Measurements from ENCODE around the gene C6orf52. TPM values are rescaled to one million over a fixed set of nuclear protein-coding genes. Genes with fewer than 3 reads are reported as not detected.

The C6orf52 gene
- polyA plus RNA-seq, 1 of the 3 experiments (the other 2 are of a cell fraction), result 1.4 TPM

DNA sequence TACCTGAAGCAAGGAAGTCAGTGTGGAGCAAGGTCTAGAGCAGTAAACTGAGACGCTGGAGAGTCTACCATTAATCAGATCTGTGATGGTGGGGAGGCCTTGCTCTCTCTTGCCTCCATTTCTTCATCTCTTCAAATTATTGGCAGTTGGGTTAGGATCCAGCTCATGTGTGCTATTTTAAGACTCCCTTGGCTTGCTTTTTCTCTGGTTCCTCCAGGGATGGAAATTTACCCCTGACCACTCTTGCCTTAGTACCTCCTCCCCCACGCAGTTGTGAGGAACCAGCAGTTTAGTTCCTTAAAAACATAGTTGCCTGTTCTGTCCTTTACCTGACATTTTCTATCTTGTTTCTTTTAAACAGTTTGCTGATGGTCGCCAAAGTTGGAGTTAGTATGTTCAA, 35.8 kb upstream of the C6orf52 start:
- ChIA-PET POLR2A (no interaction called here), CTCF (interaction anchor here (1.3 kb wide), 1 partner anchor 220 kb away, joined by 3 read pairs; no protein-coding TSS in a partner anchor)
- TF ChIP-seq GATA2 (CRISPR knock-in tag; IDR thresholded peaks at IDR 0.05) (no peak), RXRA (IDR thresholded peaks at IDR 0.05; ENCODE audit: borderline replicate concordance, low read depth) (no peak), TCF12 (IDR thresholded peaks at IDR 0.05) (no peak), TAF1 (IDR thresholded peaks at IDR 0.05; ENCODE audit: borderline replicate concordance, low read depth, low read length) (no peak), RCOR1 (IDR thresholded peaks at IDR 0.05; ENCODE audit: low read length) (no peak), FOSL2 (IDR thresholded peaks at IDR 0.05; ENCODE audit: borderline replicate concordance, low read depth) (no peak), FOXJ3 (CRISPR knock-in tag; IDR thresholded peaks at IDR 0.05) (no peak), ELF1 (IDR thresholded peaks at IDR 0.05) (no peak), TEAD4 (IDR thresholded peaks at IDR 0.05; ENCODE audit: borderline replicate concordance, insufficient read depth) (no peak), MXI1 (IDR thresholded peaks at IDR 0.05; ENCODE audit: low read depth, low read length) (no peak), POLR2AphosphoS5 (IDR thresholded peaks at IDR 0.05; ENCODE audit: low read depth, low read length) (no peak), FOXM1 (IDR thresholded peaks at IDR 0.05; ENCODE audit: low read depth) (no peak), EP300 (IDR thresholded peaks at IDR 0.05; ENCODE audit: borderline replicate concordance in 1 of 2, low read depth in 1 of 2, low read length in 1 of 2) (no peak), NRF1 (IDR thresholded peaks at IDR 0.05; ENCODE audit: low read depth, low read length) (no peak), RAD21 (IDR thresholded peaks at IDR 0.05; ENCODE audit: low read length) (no peak)
- TF ChIP-seq, protein P1, sequence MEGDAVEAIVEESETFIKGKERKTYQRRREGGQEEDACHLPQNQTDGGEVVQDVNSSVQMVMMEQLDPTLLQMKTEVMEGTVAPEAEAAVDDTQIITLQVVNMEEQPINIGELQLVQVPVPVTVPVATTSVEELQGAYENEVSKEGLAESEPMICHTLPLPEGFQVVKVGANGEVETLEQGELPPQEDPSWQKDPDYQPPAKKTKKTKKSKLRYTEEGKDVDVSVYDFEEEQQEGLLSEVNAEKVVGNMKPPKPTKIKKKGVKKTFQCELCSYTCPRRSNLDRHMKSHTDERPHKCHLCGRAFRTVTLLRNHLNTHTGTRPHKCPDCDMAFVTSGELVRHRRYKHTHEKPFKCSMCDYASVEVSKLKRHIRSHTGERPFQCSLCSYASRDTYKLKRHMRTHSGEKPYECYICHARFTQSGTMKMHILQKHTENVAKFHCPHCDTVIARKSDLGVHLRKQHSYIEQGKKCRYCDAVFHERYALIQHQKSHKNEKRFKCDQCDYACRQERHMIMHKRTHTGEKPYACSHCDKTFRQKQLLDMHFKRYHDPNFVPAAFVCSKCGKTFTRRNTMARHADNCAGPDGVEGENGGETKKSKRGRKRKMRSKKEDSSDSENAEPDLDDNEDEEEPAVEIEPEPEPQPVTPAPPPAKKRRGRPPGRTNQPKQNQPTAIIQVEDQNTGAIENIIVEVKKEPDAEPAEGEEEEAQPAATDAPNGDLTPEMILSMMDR (IDR thresholded peaks at IDR 0.05), result no peak
- TF ChIP-seq, protein P2, sequence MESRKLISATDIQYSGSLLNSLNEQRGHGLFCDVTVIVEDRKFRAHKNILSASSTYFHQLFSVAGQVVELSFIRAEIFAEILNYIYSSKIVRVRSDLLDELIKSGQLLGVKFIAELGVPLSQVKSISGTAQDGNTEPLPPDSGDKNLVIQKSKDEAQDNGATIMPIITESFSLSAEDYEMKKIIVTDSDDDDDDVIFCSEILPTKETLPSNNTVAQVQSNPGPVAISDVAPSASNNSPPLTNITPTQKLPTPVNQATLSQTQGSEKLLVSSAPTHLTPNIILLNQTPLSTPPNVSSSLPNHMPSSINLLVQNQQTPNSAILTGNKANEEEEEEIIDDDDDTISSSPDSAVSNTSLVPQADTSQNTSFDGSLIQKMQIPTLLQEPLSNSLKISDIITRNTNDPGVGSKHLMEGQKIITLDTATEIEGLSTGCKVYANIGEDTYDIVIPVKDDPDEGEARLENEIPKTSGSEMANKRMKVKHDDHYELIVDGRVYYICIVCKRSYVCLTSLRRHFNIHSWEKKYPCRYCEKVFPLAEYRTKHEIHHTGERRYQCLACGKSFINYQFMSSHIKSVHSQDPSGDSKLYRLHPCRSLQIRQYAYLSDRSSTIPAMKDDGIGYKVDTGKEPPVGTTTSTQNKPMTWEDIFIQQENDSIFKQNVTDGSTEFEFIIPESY (IDR thresholded peaks at IDR 0.05; ENCODE audit: borderline replicate concordance, low read depth), result no peak
- TF ChIP-seq, protein P3, sequence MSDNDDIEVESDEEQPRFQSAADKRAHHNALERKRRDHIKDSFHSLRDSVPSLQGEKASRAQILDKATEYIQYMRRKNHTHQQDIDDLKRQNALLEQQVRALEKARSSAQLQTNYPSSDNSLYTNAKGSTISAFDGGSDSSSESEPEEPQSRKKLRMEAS (IDR thresholded peaks at IDR 0.05; ENCODE audit: low read depth), result no peak
- TF ChIP-seq, protein P4, sequence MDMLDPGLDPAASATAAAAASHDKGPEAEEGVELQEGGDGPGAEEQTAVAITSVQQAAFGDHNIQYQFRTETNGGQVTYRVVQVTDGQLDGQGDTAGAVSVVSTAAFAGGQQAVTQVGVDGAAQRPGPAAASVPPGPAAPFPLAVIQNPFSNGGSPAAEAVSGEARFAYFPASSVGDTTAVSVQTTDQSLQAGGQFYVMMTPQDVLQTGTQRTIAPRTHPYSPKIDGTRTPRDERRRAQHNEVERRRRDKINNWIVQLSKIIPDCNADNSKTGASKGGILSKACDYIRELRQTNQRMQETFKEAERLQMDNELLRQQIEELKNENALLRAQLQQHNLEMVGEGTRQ (IDR thresholded peaks at IDR 0.05; ENCODE audit: borderline replicate concordance, low read depth, low read length), result no peak
- TF ChIP-seq, protein P5, sequence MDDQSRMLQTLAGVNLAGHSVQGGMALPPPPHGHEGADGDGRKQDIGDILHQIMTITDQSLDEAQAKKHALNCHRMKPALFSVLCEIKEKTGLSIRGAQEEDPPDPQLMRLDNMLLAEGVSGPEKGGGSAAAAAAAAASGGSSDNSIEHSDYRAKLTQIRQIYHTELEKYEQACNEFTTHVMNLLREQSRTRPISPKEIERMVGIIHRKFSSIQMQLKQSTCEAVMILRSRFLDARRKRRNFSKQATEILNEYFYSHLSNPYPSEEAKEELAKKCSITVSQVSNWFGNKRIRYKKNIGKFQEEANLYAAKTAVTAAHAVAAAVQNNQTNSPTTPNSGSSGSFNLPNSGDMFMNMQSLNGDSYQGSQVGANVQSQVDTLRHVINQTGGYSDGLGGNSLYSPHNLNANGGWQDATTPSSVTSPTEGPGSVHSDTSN (IDR thresholded peaks at IDR 0.05), result no peak
- Histone ChIP-seq H2AFZ (ENCODE audit: low read depth) (no peak overlapping the region), H3K9me3 (no peaks in the 10 kb centered on the region), H3K9ac (no peak overlapping the region), H3K4me2 (no peak overlapping the region), H4K20me1 (ENCODE audit: insufficient read depth) (no peaks in the 10 kb centered on the region), H3K27me3 (ENCODE audit: insufficient read depth) (no peaks in the 10 kb centered on the region), H3K79me2 (ENCODE audit: insufficient read depth) (peaks cover 28% of the 10 kb centered on the region; the same call in 1 of the 2 replicates), H3K27ac (ENCODE audit: low read depth in 2 of 2, low read length in 1 of 2) (no peak overlapping the region), H3K4me1 (ENCODE audit: control insufficient read depth in 1 of 2, insufficient read depth in 2 of 2, low read depth in 1 of 2, low read length in 1 of 2) (no peaks in the 10 kb centered on the region), H3F3A (replicated peaks; ENCODE audit: insufficient read depth) (peaks cover 5% of the 10 kb centered on the region), H3K4me3 (ENCODE audit: low read depth in 2 of 2, low read length in 1 of 2) (no peak overlapping the region), H3K36me3 (replicated peaks in 1 of 2; ENCODE audit: control insufficient read depth in 1 of 2, insufficient read depth in 2 of 2, low read length in 1 of 2) (peaks cover 29 to 34% of the 10 kb centered on the region in 2 experiments), H3K9me2 (no peaks in the 10 kb centered on the region)
- no peak for DNase-seq
- WGBS (ENCODE audit: low lambda C conversion rate), result 70% methylated on average over 3 of the region's 3 CpGs
